PFSK-1 (cell line): Measurements from ENCODE around the gene TMEM219.
A peak's percentile ranks its signal among the peaks of the same experiment; 100 is the strongest.

ENCODE experiments used
- FOXP2 ChIP-seq: optimal IDR thresholded peaks from 2 replicates; pipeline ENCODE3; 2011; ENCODE audit warnings: borderline replicate concordance, control low read depth, inconsistent platforms; ENCODE audit not compliant: insufficient read depth; ENCODE audit errors: extremely low read length, extremely low read depth
- POLR2AphosphoS5 ChIP-seq: IDR thresholded peaks from 2 replicates; pipeline ENCODE4 v1.6.1; 2012; ENCODE audit warnings: low read depth, mild to moderate bottlenecking, control low read depth, low read length, moderate library complexity
- SIN3A ChIP-seq: IDR thresholded peaks from 2 replicates; pipeline ENCODE4 v1.6.1; 2012; ENCODE audit warnings: mild to moderate bottlenecking, low read length, moderate library complexity, borderline replicate concordance; ENCODE audit not compliant: insufficient read depth
- TAF1 ChIP-seq: IDR thresholded peaks from 2 replicates; pipeline ENCODE4 v1.6.1; 2012; ENCODE audit warnings: low read length, control low read depth, borderline replicate concordance; ENCODE audit not compliant: insufficient read depth
- TF ChIP-seq, protein P1 (sequence below), 2 experiments: IDR thresholded peaks; 2 replicates each; pipeline versions ENCODE4 v1.6.1 to v1.8.0; 2011 to 2012; ENCODE audit warnings: low read depth in 2 of 2, low read length in 2 of 2, control low read depth in 1 of 2, inconsistent platforms in 1 of 2, mild to moderate bottlenecking in 1 of 2, moderate library complexity in 1 of 2; ENCODE audit not compliant: insufficient read depth in 1 of 2

The TMEM219 gene

DNA sequence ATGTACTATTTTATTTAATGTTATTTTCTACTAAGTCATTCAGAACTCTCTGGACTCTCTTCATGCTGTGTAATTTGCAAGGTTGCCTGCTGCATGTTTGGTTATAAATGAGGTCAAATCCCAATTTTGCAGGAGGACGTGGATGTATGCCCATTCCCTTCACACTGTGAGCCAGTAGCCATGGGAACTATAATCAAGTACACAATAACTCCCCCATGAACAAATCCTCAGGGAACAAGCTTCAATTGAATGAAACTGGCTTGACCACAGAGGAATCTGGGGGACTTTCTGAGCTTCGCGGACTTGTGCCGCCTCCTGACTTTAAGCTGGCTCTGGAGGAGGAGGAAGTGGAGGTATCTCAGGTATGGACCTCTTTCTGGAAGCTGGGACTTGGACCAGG, 21.2 kb upstream of the TMEM219 start:
- TF ChIP-seq POLR2AphosphoS5 (no peak), SIN3A (no peak), FOXP2 (no peak)
- TF ChIP-seq, protein P1, sequence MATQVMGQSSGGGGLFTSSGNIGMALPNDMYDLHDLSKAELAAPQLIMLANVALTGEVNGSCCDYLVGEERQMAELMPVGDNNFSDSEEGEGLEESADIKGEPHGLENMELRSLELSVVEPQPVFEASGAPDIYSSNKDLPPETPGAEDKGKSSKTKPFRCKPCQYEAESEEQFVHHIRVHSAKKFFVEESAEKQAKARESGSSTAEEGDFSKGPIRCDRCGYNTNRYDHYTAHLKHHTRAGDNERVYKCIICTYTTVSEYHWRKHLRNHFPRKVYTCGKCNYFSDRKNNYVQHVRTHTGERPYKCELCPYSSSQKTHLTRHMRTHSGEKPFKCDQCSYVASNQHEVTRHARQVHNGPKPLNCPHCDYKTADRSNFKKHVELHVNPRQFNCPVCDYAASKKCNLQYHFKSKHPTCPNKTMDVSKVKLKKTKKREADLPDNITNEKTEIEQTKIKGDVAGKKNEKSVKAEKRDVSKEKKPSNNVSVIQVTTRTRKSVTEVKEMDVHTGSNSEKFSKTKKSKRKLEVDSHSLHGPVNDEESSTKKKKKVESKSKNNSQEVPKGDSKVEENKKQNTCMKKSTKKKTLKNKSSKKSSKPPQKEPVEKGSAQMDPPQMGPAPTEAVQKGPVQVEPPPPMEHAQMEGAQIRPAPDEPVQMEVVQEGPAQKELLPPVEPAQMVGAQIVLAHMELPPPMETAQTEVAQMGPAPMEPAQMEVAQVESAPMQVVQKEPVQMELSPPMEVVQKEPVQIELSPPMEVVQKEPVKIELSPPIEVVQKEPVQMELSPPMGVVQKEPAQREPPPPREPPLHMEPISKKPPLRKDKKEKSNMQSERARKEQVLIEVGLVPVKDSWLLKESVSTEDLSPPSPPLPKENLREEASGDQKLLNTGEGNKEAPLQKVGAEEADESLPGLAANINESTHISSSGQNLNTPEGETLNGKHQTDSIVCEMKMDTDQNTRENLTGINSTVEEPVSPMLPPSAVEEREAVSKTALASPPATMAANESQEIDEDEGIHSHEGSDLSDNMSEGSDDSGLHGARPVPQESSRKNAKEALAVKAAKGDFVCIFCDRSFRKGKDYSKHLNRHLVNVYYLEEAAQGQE (IDR thresholded peaks at IDR 0.05; ENCODE audit: insufficient read depth in 1 of 2, low read depth in 2 of 2, low read length in 2 of 2), result no peak

DNA sequence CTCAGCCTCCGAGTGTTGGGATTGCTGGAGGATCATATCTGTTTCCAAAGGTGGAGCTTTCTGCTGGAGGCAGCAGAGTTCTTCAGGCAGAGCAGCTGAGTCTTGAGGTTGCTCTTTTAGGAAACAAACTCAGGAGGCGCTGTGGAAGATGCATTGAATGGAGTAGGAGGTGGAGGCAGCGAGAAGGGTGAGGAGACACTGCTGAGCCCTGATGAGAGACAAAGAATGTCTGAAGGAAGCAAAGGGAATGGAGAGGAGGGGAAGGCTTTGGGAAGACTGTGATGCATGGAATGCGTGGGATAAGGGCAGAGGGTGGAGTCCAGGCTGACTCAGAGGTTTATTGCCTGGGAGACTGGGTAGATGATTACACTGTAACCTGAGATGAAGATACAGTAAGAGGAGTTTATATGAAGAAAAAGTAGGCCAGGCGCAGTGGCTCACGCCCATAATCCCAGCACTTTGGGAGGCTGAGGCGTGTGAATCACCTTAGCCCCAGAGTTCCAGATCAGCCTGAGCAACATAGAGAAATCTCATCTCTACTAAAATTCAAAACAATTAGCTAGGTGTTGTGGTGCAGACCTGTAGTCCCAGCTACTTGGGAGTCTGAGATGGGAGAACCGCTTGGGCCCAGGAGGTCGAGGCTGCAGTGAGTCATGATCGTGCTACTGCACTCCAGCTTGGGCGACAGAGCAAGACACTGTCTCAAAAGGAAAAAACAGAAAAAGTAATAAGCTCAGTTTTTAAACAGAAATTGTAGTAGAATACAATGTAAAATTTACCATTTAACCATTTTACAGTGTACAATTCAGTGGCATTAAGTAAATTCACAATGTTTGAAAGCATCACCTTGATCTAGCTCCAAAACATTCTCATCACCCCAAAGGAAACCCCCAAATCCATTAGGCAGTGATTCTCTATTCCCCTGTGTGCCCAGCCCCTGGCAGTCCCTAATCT, 17.8 kb upstream of the TMEM219 start:
- TF ChIP-seq TAF1 (peak; percentile 29; the same call in 1 of the 2 replicates), FOXP2 (no peak)

DNA sequence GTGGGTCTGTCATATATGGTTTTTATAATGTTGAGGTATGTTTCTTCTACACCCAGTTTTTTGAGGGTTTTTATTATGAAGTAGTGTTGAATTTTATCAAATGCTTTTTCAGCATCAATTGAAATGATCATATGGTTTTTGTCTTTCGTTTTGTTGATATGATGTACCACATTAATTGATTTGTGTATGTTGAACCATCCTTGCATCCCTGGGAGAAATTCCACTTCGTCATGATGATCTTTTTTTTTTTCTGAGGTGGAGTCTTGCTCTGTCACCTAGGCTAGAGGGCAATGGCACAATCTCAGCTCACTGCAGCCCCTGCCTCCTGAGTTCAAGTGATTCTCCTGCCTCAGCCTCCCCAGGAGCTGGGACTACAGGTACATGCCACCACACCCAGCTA, 14.0 kb upstream of the TMEM219 start:
- no peak for TF ChIP-seq TAF1
- no peak for TF ChIP-seq SIN3A
- TF ChIP-seq, protein P1 (IDR thresholded peaks at IDR 0.05; ENCODE audit: insufficient read depth in 1 of 2, low read depth in 2 of 2, low read length in 2 of 2), result no peak
- no peak for TF ChIP-seq POLR2AphosphoS5
- no peak for TF ChIP-seq FOXP2

DNA sequence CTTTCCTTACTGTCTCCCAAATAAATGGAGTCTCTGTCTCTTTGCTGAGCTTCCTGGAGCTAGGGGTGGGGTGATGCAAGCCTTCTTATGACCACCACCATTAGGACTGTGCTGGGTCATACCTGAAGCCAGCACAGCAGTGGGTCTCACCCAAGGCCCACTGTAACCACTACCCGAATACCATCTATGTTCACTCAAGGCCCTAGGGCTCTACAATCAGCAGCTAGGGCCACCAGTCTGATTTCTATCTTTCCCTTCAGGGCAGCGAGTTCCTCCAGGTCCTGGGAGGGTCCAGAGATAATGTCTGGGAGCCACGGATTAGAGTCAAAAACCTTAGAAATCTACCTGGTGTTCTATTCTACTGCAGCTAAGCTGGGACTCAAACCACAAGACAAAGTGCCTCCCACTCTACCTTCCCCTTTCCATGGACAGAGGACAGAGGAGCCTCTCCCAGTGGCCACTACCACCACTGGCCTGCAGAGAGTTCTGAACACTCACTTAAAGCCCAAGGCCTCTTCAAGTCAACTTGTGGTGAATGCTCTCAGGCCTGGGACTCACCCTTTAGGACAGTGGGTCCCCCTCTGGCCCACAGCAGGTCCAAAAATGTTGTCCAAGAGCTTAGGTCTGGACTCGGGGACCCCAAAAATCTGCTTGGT, 10.9 kb upstream of the TMEM219 start:
- TF ChIP-seq FOXP2 (no peak), POLR2AphosphoS5 (no peak), SIN3A (no peak)

DNA sequence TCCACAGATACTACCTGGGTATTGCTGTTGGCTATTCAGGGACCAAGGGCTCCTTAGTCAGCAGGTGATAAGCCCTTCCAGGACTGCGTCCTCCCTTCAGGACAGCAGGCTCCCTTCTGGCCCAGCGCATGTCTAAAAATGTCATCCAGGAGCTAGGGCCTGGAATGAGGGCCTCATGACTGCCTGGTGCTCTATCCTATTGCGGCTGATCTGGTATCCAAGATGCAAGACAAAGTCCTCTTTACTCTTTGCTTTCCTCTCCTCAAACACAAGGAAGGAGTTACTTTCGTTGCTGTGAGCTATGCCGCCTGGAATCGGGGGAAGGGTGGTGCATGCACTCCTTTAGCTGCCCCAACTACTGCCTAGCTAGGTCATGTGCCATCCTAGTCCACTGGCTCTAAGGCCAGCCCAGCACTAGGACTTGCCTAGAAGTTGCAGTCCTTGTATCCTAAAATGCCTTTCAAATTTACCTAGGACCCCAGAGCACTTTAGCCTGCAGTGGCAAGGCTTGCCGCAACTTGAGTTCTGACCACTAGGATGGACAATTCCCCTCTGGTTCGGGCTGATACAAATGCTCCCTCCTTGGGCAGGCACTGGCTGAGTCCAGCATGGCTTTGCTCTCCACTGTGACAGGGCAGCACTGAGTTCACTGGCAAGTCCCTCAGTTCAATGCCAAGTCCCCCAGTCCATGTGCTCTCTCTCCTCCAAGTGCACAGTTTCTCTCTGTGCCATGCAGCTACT, 10.1 kb upstream of the TMEM219 start:
- TF ChIP-seq, protein P1 (IDR thresholded peaks at IDR 0.05; ENCODE audit: insufficient read depth in 1 of 2, low read depth in 2 of 2, low read length in 2 of 2), result no peak
- no peak for TF ChIP-seq TAF1
- TF ChIP-seq FOXP2, result no peak
- TF ChIP-seq POLR2AphosphoS5, result no peak
- no peak for TF ChIP-seq SIN3A

DNA sequence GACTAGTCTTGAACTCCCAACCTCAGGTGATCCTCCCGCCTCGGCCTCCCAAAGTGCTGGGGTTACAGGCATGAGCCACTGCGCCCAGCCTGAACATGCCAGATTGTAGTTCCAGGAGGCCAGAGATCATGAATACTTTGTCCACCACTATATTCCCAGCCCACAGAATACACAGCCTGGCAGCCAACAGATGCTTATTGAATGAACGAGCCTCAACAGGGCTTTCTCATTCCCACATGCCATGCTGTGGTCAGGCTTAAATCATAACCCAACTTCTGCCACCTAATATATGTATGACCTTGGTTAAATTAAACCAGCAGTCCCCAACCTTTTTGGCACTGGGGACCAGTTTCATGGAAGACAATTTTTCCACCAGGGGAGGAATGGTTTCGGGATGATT, 3.1 kb upstream of the TMEM219 start:
- TF ChIP-seq POLR2AphosphoS5 (no peak), SIN3A (no peak), FOXP2 (no peak), TAF1 (no peak)

DNA sequence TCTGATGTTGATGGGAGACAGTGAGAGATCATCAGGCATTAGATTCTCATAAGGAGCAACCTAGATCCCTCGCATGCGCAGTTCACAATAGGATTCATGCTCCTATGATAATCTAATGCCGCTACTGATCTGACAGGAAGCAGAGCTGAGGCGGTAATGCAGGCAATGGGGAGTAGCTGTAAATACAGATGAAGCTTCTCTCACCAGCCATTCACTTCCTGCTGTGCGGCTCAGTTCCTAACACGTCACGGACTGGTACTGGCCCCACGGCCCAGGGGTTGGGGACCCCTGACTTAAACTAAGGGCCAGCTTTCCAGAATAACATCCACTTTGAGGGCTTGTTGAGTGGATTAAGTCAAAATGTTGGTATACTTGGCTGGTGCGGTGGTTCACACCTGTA, 2.6 kb upstream of the TMEM219 start:
- TF ChIP-seq TAF1 (no peak), SIN3A (no peak), FOXP2 (no peak), POLR2AphosphoS5 (no peak)
- TF ChIP-seq, protein P1 (IDR thresholded peaks at IDR 0.05; ENCODE audit: insufficient read depth in 1 of 2, low read depth in 2 of 2, low read length in 2 of 2), result no peak
